Measurements from ENCODE around the gene XIRP1.
"Not testable (repeated sequence)": the region's sequence is repeated elsewhere in the genome, so short reads cannot be mapped to it uniquely, and the experiment has no call there.

The XIRP1 gene

DNA sequence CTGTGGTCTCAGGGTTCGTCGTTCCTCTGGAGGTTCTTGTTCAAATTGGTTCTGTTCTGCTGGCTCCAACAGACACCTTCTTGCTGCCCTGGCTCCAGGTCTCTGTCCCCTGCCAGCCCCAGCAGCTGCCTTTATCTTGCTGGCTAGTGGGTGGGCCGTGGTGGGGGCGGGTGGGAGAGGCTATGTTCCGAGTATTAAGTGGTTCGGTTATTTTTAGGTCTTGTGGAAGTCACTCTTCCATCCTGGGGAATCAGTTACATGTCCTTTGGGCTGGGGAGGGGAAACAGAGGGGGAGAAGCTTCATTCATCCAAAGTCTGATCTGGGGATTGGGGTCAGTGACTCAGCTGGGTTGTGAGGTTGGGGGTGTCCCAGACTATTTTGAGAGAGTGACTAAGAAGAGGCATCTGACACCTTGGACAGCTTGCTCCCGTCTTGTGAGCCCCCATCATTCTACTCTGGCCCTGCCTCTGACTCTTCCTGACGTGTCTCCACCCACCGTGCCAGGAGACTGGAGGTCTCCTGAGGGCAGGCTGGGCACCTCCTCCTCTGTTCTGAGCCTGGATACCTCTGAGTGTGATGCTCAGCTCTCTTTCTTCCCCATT lies at the start of gene XIRP1:
TSS of gene XIRP1 (minus strand) at position 106 of the 603 bp plus-strand sequence. CDS start 3,150 bp downstream, outside the sequence.
- no peak for DNase-seq

- DNase-seq = no peak
Observed at GRCh38 chr3:39241561-39241960, 49.2 kb upstream of the XIRP1 start.

- no peak for DNase-seq
Observed at GRCh38 chr3:39237027-39237426, 44.6 kb upstream of the XIRP1 start.

- no peak for DNase-seq
Observed at GRCh38 chr3:39234651-39235050, 42.3 kb upstream of the XIRP1 start.

GRCh38 chr3:39232859-39233258 lies 40.5 kb upstream of the XIRP1 start:
- DNase-seq = no peak

DNA sequence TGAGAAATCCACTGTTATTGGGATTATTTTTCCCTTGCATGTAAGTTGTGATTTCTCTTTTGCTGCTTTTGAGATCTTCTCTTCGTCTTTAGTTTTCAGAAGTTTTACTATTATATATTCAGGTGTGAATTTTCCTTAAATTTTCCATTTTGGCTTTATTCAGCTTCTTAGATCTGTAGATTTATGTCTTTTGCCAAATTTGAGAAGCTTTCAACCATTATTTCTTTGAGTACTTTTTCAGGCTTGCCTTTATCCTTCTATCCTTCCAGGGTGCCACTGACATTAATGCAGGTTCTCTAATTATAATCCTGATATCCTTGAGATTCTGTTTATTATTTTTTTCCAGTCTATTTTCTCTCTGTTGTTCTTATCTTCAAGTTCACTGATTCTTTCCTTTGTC lies 38.1 kb upstream of the XIRP1 start:
- DNase-seq = no peak

DNA sequence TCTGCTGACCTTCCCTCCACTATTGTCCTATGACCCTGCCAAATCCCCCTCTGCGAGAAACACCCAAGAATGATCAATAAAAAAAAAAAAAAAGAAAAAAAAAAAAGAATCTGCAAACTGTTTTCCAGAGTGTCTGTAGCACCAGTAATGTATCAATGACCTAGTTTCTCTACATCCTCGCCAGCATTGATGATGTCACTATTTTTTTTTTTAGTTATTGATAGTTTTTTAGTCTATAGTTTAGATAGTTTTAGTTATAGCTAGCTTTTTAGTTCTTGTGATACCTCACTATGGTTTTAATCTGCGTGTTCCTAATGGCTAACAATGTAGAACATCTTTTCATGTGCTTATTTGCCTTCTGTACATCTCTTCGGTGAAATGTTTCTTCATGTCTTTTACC lies 36.1 kb upstream of the XIRP1 start:
- DNase-seq = no peak

DNA sequence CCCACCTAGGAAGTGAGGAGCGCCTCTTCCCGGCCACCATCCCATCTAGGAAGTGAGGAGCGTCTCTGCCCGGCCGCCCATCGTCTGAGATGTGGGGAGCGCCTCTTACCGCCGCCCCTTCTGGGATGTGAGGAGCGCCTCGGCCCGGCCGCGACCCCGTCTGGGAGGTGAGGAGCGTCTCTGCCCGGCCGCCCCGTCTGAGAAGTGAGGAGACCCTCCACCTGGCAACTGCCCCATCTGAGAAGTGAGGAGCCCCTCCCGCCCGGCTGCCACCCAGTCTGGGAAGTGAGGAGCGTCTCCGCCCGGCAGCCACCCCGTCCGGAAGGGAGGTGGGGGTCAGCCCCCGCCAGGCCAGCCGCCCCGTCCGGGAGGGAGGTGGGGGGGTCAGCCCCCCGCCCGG lies 35.2 kb upstream of the XIRP1 start:
- DNase-seq = not testable (repeated sequence)

DNA sequence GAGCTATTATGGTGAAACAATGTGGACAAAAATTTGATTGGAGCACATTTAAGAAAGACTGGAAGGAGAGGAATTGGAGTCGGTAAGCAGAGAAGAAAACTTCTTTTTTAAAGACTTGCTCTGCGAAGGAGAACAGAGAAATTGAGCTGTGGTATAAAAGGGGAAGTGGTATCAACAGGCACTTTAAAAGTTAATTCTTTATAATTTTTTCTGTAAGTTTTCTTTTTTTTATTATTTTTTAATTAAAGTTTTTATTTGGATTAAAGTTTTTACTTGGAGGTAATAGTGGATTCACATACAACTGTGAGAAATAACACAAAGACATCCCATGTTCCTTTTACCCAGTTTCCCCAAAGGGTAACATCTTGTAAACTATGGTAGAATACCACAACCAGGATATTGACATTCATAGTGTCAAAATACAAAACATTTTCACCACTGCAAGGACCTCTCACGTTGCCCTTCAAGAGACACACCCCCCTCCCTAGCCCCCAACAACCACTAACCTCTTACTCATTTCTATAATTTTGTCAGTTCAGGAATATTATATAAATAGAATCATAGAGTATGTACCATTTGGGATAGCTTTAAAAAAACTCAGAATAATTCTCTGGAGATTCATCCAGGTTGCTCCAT lies 33.8 kb upstream of the XIRP1 start:
- DNase-seq = no peak

- no peak for DNase-seq
Observed at GRCh38 chr3:39224288-39224687, 31.9 kb upstream of the XIRP1 start.

DNA sequence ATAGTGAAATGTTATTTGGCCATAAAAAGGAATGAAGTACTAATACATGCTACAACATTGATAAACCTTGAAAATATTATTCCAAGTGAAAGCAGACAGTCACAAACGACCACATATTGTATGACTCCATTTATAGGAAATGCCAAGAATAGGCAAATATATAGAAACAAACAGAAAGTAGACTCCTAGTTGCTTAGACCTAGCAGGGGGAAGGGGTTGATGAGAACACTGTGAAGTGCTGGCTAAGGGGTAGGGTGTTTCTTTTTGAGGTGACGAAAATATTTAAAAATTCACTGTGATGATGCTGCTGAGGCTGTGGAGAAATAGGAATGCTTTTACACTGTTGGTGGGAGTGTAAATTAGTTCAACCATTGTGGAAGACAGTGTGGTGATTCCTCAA lies 30.5 kb upstream of the XIRP1 start:
- no peak for DNase-seq

DNA sequence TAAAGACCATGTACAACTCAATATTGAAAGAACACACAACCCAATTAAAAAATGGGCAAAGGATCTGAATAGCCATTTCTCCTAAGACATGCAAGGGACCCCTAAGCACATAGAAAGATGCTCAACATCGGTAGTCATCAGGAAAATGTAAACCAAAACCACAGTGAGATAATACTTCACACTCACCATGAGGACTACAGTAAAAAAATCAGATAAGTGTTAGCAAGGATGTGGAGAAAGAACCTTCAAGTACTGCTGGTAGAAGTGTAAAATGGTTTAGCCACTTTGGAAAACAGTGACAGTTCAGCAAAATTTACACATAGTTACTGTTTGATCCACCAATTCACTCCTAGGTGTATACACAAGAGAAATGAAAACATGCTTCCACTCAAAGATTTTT lies 30.1 kb upstream of the XIRP1 start:
- no peak for DNase-seq

DNA sequence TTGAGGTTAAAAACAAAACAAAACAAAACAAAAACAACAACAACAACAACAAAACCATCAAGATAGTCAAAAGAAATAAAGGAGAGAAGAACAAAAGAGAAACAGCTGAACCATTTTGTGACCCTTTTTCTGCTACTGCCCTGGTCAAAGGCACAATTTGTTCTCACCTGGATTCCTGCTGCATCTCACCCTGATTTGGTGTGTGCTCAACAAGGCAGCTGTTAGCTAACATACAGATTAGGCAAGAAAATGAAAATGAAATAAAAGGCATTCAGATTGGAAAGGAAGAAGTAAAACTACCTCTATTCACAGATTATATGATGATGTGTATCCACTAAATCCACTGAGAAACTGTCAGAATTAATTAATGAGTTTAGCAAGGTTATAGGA lies 28.7 kb upstream of the XIRP1 start:
- DNase-seq = no peak

DNA sequence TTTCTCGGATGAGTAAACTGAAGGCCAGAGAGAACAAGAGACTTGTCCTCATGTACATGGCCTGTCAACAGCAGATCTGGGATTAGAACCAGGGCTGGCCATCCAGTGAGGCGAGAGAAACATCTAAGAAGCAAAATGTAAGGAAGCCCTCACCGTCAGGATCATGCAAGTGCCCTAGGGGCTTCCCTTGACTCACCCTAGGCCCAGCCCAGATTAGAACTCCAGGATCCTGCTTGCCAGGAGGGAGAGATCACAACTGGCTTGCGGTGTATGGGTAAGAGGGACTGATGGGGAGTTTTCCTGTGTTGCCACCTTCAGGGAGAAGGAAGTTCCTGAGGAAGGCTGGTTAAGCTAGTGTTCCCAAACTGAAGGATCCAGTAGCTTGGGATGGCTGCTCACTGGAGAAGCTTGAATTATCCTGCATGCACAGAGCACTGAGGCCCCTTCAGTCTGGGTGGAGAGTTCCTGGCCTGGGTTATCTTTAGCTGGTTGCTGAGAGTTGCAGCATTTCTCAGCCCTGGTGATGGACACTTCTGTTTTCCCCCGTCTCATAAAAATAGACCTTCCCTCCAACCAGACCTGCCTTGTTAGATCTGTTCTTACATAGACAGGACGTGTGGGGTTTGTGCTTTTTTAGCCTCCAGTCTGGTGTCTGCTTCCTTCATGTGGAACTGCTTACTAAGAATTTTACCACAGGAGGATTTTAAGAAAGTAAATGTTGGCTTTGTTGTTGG lies 28.2 kb upstream of the XIRP1 start:
- no peak for DNase-seq

- no peak for DNase-seq
Observed at GRCh38 chr3:39219702-39220101, 27.3 kb upstream of the XIRP1 start.

DNA sequence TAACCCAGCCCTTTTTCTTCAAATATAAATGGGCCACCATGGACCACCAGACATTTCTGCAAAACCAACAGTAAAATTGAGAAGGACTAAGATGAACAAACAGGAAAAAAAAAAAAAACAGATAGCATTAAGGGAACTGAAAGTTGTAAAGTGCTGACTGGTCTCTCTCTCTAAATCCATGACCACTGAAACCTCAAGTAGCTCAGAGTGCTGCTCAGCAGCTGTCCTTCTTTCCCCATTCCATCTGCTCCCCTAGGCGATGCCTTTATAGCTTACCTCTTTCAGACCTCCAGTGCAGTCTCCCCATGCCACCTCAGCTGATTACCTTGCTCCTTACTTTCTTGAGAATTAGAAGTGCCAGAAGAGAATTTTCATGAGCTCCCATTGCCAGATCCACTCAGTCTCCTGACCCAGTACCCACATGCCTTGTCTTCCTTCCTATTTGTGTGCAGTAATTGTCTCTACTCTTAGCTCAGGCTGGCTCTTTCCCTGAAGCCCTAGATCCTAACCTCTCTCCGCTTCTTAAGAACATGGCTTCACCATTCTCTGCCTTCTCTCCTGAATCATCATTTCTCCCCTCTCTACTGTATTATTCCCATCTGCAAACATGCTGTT lies 23.9 kb upstream of the XIRP1 start:
- peak; percentile 43 for DNase-seq

- DNase-seq = no peak
Observed at GRCh38 chr3:39213613-39214012, 21.2 kb upstream of the XIRP1 start.

GRCh38 chr3:39212665-39213064 lies 20.3 kb upstream of the XIRP1 start:
- no peak for DNase-seq

- no peak for DNase-seq
Observed at GRCh38 chr3:39211332-39212130, 19.1 kb upstream of the XIRP1 start.

DNA sequence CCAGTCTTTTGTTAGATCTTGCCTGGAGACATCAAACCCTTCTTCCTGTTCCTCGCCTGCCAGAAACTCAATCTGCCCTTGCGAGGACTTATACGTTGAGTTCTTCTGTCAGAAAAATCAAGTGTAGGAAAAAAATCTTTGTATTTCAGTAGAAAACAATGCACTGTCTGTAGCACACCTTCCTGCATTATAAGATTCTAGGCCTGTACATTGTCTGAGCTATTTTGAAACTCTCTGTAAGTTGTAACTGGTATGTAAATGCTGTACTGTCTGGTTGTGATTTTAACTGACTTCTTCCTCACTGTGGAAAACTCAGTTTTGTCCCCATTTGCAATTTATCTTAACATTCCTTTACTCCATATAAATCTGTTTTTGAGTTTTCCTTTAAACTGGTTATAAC lies 17.7 kb upstream of the XIRP1 start:
- DNase-seq = no peak

GRCh38 chr3:39209329-39209970 lies 17.1 kb upstream of the XIRP1 start:
- no peak for DNase-seq

GRCh38 chr3:39208463-39209055 lies 16.2 kb upstream of the XIRP1 start:
- DNase-seq = peak; percentile 50
